Esophagus squamous epithelium (tissue), 4 donors: ENCODE measurements around the gene PCNT.

Experiments
- CTCF ChIP-seq, 6 experiments: fragments of 450-650 bp in 4 of 6; fragments of 200-600 bp in 2 of 6; sonication (generic) in 2 of 6; IDR thresholded peaks; one replicate each; pipeline ENCODE4 v1.5.1; 2016 to 2019; ENCODE audit warnings: antibody characterized with exemption in 6 of 6, mild to moderate bottlenecking in 4 of 6, moderate library complexity in 4 of 6
- POLR2A ChIP-seq, 4 donors: fragments of 450-650 bp; IDR thresholded peaks; one replicate each; pipeline ENCODE4 v1.6.1; 2017; ENCODE audit warnings: antibody characterized with exemption in 4 of 4, mild to moderate bottlenecking in 4 of 4, moderate library complexity in 3 of 4

GRCh38 chr21:46356005-46356338 lies 32.0 kb downstream of the PCNT start:
- TF ChIP-seq CTCF (IDR thresholded peaks at IDR 0.05) (no peak), POLR2A (IDR thresholded peaks at IDR 0.05) (no peak)
